Upper lobe of left lung (tissue), 4 donors: ENCODE measurements around the gene S100A2.

Experiments
- CTCF ChIP-seq, 6 experiments: fragments of 450-650 bp in 4 of 6; fragments of 200-600 bp in 2 of 6; sonication (generic) in 2 of 6; IDR thresholded peaks; one replicate each; pipeline ENCODE4 v1.5.1; 2016 to 2019; ENCODE audit warnings: antibody characterized with exemption in 6 of 6
- POLR2A ChIP-seq, 4 donors: fragments of 450-650 bp; IDR thresholded peaks; one replicate each; pipeline ENCODE4 v1.5.1; 2016 to 2017; ENCODE audit warnings: antibody characterized with exemption in 4 of 4, mild to moderate bottlenecking in 2 of 4

GRCh38 chr1:153546371-153546770 lies 19.3 kb downstream of the S100A2 start:
- TF ChIP-seq POLR2A (IDR thresholded peaks at IDR 0.05) (no peak), CTCF (IDR thresholded peaks at IDR 0.05) (no peak)
